ENCODE data around the gene LRRC49.
"Not testable (repeated sequence)": the region's sequence is repeated elsewhere in the genome, so short reads cannot be mapped to it uniquely, and the experiment has no call there.

LRRC49 gene

DNA sequence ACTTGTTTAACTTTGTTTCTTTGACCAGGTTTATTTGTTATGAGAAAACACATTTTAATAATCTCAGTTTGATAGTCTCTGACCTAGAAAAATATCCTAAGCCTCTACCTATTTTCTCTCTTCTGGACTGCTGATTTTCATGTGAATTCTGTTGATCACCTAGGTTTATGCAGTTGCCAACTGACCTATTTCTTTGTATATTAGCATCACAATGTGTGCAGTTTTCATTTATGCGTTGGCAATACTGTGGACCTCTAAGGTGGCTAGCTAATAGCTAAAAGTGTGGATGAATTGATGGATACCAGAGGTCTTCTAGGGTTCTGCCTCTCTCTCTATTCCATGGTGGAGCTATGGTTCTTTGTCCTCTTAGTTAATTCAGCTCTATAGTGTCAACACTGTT lies 72.1 kb downstream of the LRRC49 start:
- Mint-ChIP-seq H3K36me3 (ENCODE audit: low read depth) (no peaks in the 10 kb centered on the region), H3K4me3 (no peak overlapping the region), H3K9me3 (peaks cover 6% of the 10 kb centered on the region), H3K27me3 (peaks cover 10% of the 10 kb centered on the region), H3K27ac (no peak overlapping the region), H3K4me1 (ENCODE audit: low read depth) (no peaks in the 10 kb centered on the region)

DNA sequence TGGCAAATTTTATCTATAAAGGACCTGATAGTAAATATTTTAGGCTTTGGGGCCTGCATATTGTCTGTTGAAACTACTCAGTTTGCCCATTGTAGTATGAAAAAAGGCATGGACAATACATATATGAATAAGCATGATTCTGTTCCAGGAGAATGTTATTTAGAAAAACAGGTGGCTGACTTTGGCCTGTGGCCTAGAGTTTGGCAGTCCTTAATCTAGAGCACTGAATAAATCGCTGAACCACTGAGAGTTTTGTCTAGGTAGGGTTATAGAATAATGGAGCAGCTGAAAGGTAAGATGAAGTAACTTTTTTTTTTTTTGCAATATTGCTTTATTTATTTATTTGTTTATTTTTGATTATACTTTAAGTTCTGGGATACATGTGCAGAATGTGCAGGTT lies 75.0 kb downstream of the LRRC49 start:
- Mint-ChIP-seq H3K36me3 (ENCODE audit: low read depth) (no peaks in the 10 kb centered on the region), H3K4me1 (ENCODE audit: low read depth) (no peaks in the 10 kb centered on the region), H3K9me3 (peaks cover 6% of the 10 kb centered on the region), H3K27ac (no peak overlapping the region), H3K27me3 (no peaks in the 10 kb centered on the region), H3K4me3 (no peak overlapping the region)

GRCh38 chr15:70974004-70974832 lies 81.6 kb downstream of the LRRC49 start:
- Mint-ChIP-seq H3K4me1 (ENCODE audit: low read depth) (no peaks in the 10 kb centered on the region), H3K9me3 (no peaks in the 10 kb centered on the region)

DNA sequence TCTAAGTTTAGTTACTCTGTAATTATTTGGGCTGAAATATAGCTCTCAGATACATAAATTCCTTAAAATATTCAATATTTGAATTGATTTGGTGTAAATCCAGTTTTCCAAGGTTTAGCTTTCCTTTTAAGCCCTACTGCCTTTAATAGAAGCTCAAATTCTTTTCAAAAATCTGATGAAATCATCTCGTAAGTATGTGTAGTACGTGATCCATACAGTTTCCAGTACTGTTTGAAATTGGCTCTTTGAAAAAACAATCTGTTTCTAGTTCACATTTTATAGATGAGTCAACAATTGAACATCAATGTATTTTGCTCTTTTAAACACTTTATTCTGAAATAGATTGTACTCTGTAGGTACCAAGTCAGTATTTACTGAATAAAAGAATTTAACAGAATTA lies 84.2 kb downstream of the LRRC49 start:
- Mint-ChIP-seq H3K27ac (no peak overlapping the region), H3K27me3 (peaks cover 8% of the 10 kb centered on the region), H3K4me3 (no peak overlapping the region), H3K36me3 (ENCODE audit: low read depth) (no peaks in the 10 kb centered on the region), H3K9me3 (no peaks in the 10 kb centered on the region), H3K4me1 (ENCODE audit: low read depth) (no peaks in the 10 kb centered on the region)

More at GRCh38 chr15:70974004-70974832, 81.6 kb downstream of the LRRC49 start:
- H3K27me3 Mint-ChIP-seq = peaks cover 8% of the 10 kb centered on the region
- H3K36me3 Mint-ChIP-seq (ENCODE audit: low read depth) = no peaks in the 10 kb centered on the region
- H3K27ac Mint-ChIP-seq = no peak overlapping the region
- H3K4me3 Mint-ChIP-seq = no peak overlapping the region

GRCh38 chr15:70995383-70995970 lies 102.9 kb downstream of the LRRC49 start:
- H3K27ac Mint-ChIP-seq = no peak overlapping the region
- no peaks in the 10 kb centered on the region for H3K4me1 Mint-ChIP-seq (ENCODE audit: low read depth)
- peaks cover 25% of the 10 kb centered on the region for H3K9me3 Mint-ChIP-seq
- no peak overlapping the region for H3K4me3 Mint-ChIP-seq
- H3K36me3 Mint-ChIP-seq (ENCODE audit: low read depth) = no peaks in the 10 kb centered on the region
- peaks cover 30% of the 10 kb centered on the region for H3K27me3 Mint-ChIP-seq

- Mint-ChIP-seq H3K27me3 (peaks cover 28% of the 10 kb centered on the region), H3K4me1 (ENCODE audit: low read depth) (no peaks in the 10 kb centered on the region), H3K9me3 (peaks cover 21% of the 10 kb centered on the region), H3K36me3 (ENCODE audit: low read depth) (no peaks in the 10 kb centered on the region), H3K4me3 (no peak overlapping the region), H3K27ac (no peak overlapping the region)
These were observed 105.7 kb downstream of the LRRC49 start for GRCh38 chr15:70998319-70998718.

DNA sequence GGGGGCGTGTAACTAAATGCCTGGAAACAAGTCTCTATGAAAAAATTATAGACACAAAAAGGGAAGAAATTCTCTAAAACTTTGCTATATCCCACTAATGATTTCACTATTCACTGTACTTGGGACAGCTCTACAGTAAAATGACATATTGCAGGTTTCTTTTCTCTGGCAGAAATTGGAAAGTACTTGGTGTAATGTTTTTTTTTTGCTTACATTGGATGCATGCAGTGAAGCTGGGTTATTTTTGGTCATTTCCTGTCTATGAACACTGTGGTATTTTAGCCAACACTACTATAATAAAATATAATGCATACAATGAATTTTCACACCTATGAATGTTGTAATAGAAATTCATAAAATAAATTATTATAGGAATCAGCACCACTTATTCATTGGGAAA lies 109.7 kb downstream of the LRRC49 start:
- Mint-ChIP-seq H3K27ac (no peak overlapping the region), H3K36me3 (ENCODE audit: low read depth) (no peaks in the 10 kb centered on the region), H3K27me3 (peaks cover 30% of the 10 kb centered on the region), H3K4me1 (ENCODE audit: low read depth) (no peaks in the 10 kb centered on the region), H3K9me3 (peaks cover 21% of the 10 kb centered on the region), H3K4me3 (no peak overlapping the region)

GRCh38 chr15:71003319-71003718 lies 110.7 kb downstream of the LRRC49 start:
- peaks cover 16% of the 10 kb centered on the region for H3K9me3 Mint-ChIP-seq
- H3K27ac Mint-ChIP-seq = no peak overlapping the region
- H3K36me3 Mint-ChIP-seq (ENCODE audit: low read depth) = no peaks in the 10 kb centered on the region
- H3K4me3 Mint-ChIP-seq = no peak overlapping the region
- no peaks in the 10 kb centered on the region for H3K4me1 Mint-ChIP-seq (ENCODE audit: low read depth)
- peaks cover 26% of the 10 kb centered on the region for H3K27me3 Mint-ChIP-seq

DNA sequence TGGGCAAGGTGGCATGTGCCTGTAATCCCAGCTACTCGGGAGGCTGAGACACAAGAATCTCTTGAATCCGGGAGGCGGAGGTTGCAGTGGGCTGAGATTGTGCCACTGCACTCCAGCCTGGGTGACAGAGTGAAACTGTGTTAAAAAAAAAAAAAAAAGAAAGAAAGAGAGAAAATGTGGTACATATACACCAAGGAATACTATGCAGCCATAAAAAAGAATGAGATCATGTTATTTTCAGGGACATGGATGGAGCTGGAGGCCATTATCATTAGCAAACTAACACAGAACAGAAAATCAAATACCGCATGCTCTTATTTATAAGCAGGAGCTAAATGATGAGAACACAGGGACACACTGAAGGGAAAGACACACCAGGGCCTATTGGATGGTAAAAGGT lies 111.9 kb downstream of the LRRC49 start:
- not testable (repeated sequence) for H3K36me3 Mint-ChIP-seq (ENCODE audit: low read depth); H3K4me1 Mint-ChIP-seq (ENCODE audit: low read depth); H3K9me3 Mint-ChIP-seq; H3K27ac Mint-ChIP-seq; H3K4me3 Mint-ChIP-seq
- peaks cover 25% of the 10 kb centered on the region for H3K27me3 Mint-ChIP-seq

DNA sequence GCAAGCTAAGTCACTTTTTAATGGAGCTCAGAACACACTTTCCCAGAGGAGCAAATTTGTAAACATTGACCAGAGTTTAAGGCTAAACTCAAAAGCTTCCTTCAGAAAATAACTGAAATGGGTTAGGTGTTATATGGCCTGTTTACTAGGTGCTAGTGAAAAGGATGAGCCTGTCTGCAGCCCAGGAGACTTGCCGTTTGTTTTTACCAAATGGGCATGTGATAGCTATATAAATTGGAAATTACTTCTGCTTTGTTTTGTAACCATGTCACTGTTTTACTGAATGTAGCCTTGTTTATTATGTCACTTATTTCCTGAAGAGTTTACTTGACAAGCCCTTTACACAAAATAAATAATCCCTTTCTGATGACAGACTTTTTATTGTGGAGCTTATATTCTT lies 113.3 kb downstream of the LRRC49 start:
- H3K4me1 Mint-ChIP-seq (ENCODE audit: low read depth) = no peaks in the 10 kb centered on the region
- no peaks in the 10 kb centered on the region for H3K36me3 Mint-ChIP-seq (ENCODE audit: low read depth)
- no peaks in the 10 kb centered on the region for H3K9me3 Mint-ChIP-seq
- no peak overlapping the region for H3K27ac Mint-ChIP-seq
- H3K27me3 Mint-ChIP-seq = peaks cover 26% of the 10 kb centered on the region
- H3K4me3 Mint-ChIP-seq = no peak overlapping the region

GRCh38 chr15:71008250-71008870 lies 115.7 kb downstream of the LRRC49 start:
- H3K36me3 Mint-ChIP-seq (ENCODE audit: low read depth) = no peaks in the 10 kb centered on the region
- H3K4me1 Mint-ChIP-seq (ENCODE audit: low read depth) = no peaks in the 10 kb centered on the region
- H3K27ac Mint-ChIP-seq = no peak overlapping the region
- no peak overlapping the region for H3K4me3 Mint-ChIP-seq
- H3K9me3 Mint-ChIP-seq = no peaks in the 10 kb centered on the region
- H3K27me3 Mint-ChIP-seq = peaks cover 38% of the 10 kb centered on the region

- H3K9me3 Mint-ChIP-seq = no peaks in the 10 kb centered on the region
- no peak overlapping the region for H3K4me3 Mint-ChIP-seq
- no peaks in the 10 kb centered on the region for H3K36me3 Mint-ChIP-seq (ENCODE audit: low read depth)
- peaks cover 28% of the 10 kb centered on the region for H3K27me3 Mint-ChIP-seq
- no peaks in the 10 kb centered on the region for H3K4me1 Mint-ChIP-seq (ENCODE audit: low read depth)
- H3K27ac Mint-ChIP-seq = no peak overlapping the region
These were observed 117.8 kb downstream of the LRRC49 start for GRCh38 chr15:71010472-71010871.

DNA sequence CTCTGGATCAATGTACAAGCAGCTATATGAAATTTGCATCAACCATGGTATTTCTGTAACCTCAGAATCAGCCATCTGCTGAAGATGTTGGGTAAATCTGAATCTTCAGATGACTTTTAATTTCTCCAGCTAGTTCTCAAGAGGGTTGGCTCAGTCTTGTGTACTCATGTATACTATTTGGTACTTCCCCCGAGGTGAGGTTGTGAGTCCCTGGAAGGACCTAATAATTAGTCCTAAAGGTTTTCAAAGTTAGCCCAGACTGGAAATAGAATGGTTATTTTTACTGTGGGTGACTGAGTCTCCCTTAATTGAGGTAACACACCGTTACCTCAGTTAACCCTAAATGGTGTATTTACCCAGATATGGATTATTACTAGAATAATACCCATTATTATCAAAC lies 118.4 kb downstream of the LRRC49 start:
- Mint-ChIP-seq H3K9me3 (no peaks in the 10 kb centered on the region), H3K4me1 (ENCODE audit: low read depth) (no peaks in the 10 kb centered on the region), H3K27me3 (peaks cover 27% of the 10 kb centered on the region), H3K27ac (no peak overlapping the region), H3K36me3 (ENCODE audit: low read depth) (no peaks in the 10 kb centered on the region), H3K4me3 (no peak overlapping the region)

GRCh38 chr15:71011503-71012155 lies 119.0 kb downstream of the LRRC49 start:
- Mint-ChIP-seq H3K9me3 (no peaks in the 10 kb centered on the region), H3K27me3 (peaks cover 27% of the 10 kb centered on the region), H3K4me3 (no peak overlapping the region), H3K36me3 (ENCODE audit: low read depth) (no peaks in the 10 kb centered on the region), H3K27ac (no peak overlapping the region), H3K4me1 (ENCODE audit: low read depth) (no peaks in the 10 kb centered on the region)

DNA sequence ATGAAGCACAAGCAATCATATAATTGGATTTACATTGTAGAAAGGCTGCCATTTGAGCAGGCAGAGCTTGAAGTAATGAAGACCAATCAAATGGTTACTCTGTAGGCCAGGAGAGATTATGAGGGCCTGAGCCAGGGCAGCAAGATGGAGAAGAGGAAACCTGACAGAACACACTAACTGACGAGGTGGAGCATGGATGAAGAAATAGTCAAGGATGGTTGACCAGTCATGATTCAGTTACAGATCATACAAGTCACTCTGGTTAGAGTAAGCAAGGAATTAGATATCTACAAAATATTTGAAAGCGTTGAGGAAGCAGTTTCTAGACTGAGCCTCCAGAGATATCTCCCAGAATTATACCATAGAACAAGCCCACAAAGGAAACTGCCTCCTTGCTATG lies 120.8 kb downstream of the LRRC49 start:
- H3K36me3 Mint-ChIP-seq (ENCODE audit: low read depth) = no peaks in the 10 kb centered on the region
- no peak overlapping the region for H3K4me3 Mint-ChIP-seq
- H3K9me3 Mint-ChIP-seq = no peaks in the 10 kb centered on the region
- no peaks in the 10 kb centered on the region for H3K4me1 Mint-ChIP-seq (ENCODE audit: low read depth)
- H3K27me3 Mint-ChIP-seq = peaks cover 26% of the 10 kb centered on the region
- H3K27ac Mint-ChIP-seq = no peak overlapping the region
